KMS-11 (cell line): ENCODE results near the gene JKAMP.
"Not testable (repeated sequence)": the region's sequence is repeated elsewhere in the genome, so short reads cannot be mapped to it uniquely, and the experiment has no call there.

Experiments
- H2AFZ ChIP-seq: fragments of 200-600 bp; sonication (generic); 2 replicates; pipeline ENCODE4 v1.6.1; 2016; ENCODE audit warnings: antibody characterized with exemption, mixed run types, low read depth
- H3K27ac ChIP-seq: fragments of 200-600 bp; sonication (generic); 2 replicates; pipeline ENCODE4 v1.6.1; 2016; ENCODE audit warnings: mild to moderate bottlenecking, mixed run types
- H3K27me3 ChIP-seq: fragments of 200-600 bp; sonication (generic); 2 replicates; pipeline ENCODE4 v1.6.1; 2017; ENCODE audit warnings: mild to moderate bottlenecking, low read depth, mixed run types, moderate library complexity; ENCODE audit not compliant: insufficient read depth
- H3K36me3 ChIP-seq: fragments of 200-600 bp; sonication (generic); 2 replicates; pipeline ENCODE4 v1.6.1; 2017; ENCODE audit warnings: mild to moderate bottlenecking, mixed run types; ENCODE audit not compliant: insufficient read depth
- H3K4me1 ChIP-seq: fragments of 200-600 bp; sonication (generic); 2 replicates; pipeline ENCODE4 v1.6.1; 2016; ENCODE audit warnings: mild to moderate bottlenecking, low read depth, mixed run types; ENCODE audit not compliant: poor library complexity, severe bottlenecking
- H3K4me2 ChIP-seq: fragments of 200-600 bp; sonication (generic); 2 replicates; pipeline ENCODE4 v1.7.0; 2016; ENCODE audit warnings: mild to moderate bottlenecking, mixed run types
- H3K4me3 ChIP-seq: fragments of 200-600 bp; sonication (generic); IDR thresholded peaks from 2 replicates; pipeline ENCODE4 v1.6.1; 2017; ENCODE audit warnings: low read depth, low read length, mixed read lengths; ENCODE audit not compliant: insufficient read depth
- H3K79me2 ChIP-seq: fragments of 200-600 bp; sonication (generic); 2 replicates; pipeline ENCODE4 v1.6.1; 2016; ENCODE audit warnings: low read depth, mixed run types; ENCODE audit not compliant: insufficient read depth
- H3K9ac ChIP-seq: fragments of 200-600 bp; sonication (generic); 2 replicates; pipeline ENCODE4 v1.6.1; 2016; ENCODE audit warnings: mild to moderate bottlenecking, mixed run types
- H4K20me1 ChIP-seq: fragments of 200-600 bp; sonication (generic); 2 replicates; pipeline ENCODE4 v1.6.1; 2016; ENCODE audit warnings: mild to moderate bottlenecking, mixed run types; ENCODE audit not compliant: insufficient read depth
- CTCF ChIP-seq: fragments of 200-600 bp; sonication (generic); conservative IDR thresholded peaks from 2 replicates; pipeline ENCODE4 v1.6.1; 2017; ENCODE audit warnings: low read depth, mild to moderate bottlenecking, antibody characterized with exemption, low read length, moderate library complexity, mixed read lengths

JKAMP gene

GRCh38 chr14:59439256-59439965, 44.9 kb upstream of the JKAMP start:
- H3K4me1 ChIP-seq = no peaks in the 10 kb centered on the region
- no peak overlapping the region for H3K4me2 ChIP-seq
- H3K79me2 ChIP-seq = no peaks in the 10 kb centered on the region
- no peak overlapping the region for H3K4me3 ChIP-seq
- no peaks in the 10 kb centered on the region for H3K27me3 ChIP-seq
- no peaks in the 10 kb centered on the region for H3K36me3 ChIP-seq
- TF ChIP-seq CTCF = no peak
- H4K20me1 ChIP-seq = no peaks in the 10 kb centered on the region
- H2AFZ ChIP-seq = no peak overlapping the region
- H3K27ac ChIP-seq = no peak overlapping the region
- no peak overlapping the region for H3K9ac ChIP-seq

DNA sequence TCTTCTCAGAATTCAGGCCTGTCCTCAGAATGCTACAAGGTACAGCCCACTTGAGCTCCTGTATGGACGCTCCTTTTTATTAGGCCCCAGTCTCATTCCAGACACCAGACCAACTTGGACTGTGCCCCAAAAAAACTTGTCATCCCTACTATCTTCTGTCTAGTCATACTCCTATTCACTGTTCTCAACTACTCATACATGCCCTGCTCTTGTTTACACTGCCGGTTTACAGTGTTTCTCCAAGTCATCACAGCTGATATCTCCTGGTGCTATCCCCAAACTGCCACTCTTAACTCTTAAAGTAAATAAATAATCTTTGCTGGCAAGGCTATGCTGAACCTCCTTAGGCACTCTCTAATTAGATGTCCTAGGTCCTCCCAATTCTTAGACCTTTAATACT, 35.6 kb upstream of the JKAMP start:
- H3K4me1 ChIP-seq, H4K20me1 ChIP-seq, H3K4me3 ChIP-seq, H2AFZ ChIP-seq, H3K4me2 ChIP-seq, H3K9ac ChIP-seq, H3K79me2 ChIP-seq, H3K27me3 ChIP-seq, H3K27ac ChIP-seq, H3K36me3 ChIP-seq: not testable (repeated sequence)

- no peak overlapping the region for H3K4me3 ChIP-seq
Observed at GRCh38 chr14:59450716-59451115, 33.6 kb upstream of the JKAMP start.

DNA sequence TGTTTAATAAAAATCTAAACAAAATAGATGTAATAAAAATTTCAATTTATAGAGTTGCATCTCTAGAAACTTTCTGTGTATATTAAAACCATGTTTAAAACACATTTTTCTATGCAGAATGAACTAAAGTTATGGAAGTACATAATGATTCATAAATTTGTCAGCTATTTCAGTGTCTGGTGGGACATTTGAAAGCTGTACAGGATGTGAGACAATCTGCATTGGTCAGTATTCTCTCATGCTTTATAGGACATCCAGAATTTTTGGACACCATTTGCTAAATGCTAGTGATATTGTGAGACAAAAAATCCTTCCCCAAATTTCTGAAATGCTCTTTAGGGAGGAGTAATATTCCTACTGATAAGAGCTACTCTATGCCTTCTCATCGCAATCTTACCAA, 32.5 kb upstream of the JKAMP start:
- no peak overlapping the region for H2AFZ ChIP-seq
- no peak overlapping the region for H3K27ac ChIP-seq
- no peaks in the 10 kb centered on the region for H3K79me2 ChIP-seq
- H3K4me1 ChIP-seq = no peaks in the 10 kb centered on the region
- H3K27me3 ChIP-seq = no peaks in the 10 kb centered on the region
- H3K4me2 ChIP-seq = no peak overlapping the region
- H3K9ac ChIP-seq = no peak overlapping the region
- no peak overlapping the region for H3K4me3 ChIP-seq
- H3K36me3 ChIP-seq = no peaks in the 10 kb centered on the region
- H4K20me1 ChIP-seq = no peaks in the 10 kb centered on the region
- TF ChIP-seq CTCF = no peak

More at GRCh38 chr14:59450716-59451115, 33.6 kb upstream of the JKAMP start:
- no peak for TF ChIP-seq CTCF
- Histone ChIP-seq H3K4me1 (no peaks in the 10 kb centered on the region), H3K27ac (no peak overlapping the region), H3K9ac (no peak overlapping the region), H3K79me2 (no peaks in the 10 kb centered on the region), H4K20me1 (no peaks in the 10 kb centered on the region), H3K27me3 (no peaks in the 10 kb centered on the region), H2AFZ (no peak overlapping the region), H3K36me3 (no peaks in the 10 kb centered on the region), H3K4me2 (no peak overlapping the region)

- TF ChIP-seq CTCF = no peak
- H3K27me3 ChIP-seq = no peaks in the 10 kb centered on the region
- no peaks in the 10 kb centered on the region for H3K36me3 ChIP-seq
- no peak overlapping the region for H3K4me3 ChIP-seq
- no peaks in the 10 kb centered on the region for H4K20me1 ChIP-seq
- no peaks in the 10 kb centered on the region for H3K79me2 ChIP-seq
- H3K9ac ChIP-seq = no peak overlapping the region
- H3K4me2 ChIP-seq = no peak overlapping the region
- H3K4me1 ChIP-seq = no peaks in the 10 kb centered on the region
- H3K27ac ChIP-seq = no peak overlapping the region
- H2AFZ ChIP-seq = no peak overlapping the region
Observed at GRCh38 chr14:59454139-59454538, 30.2 kb upstream of the JKAMP start.
